Bronchial epithelial cell (primary cell): ENCODE results near the gene WWP2. TPM values are rescaled to one million over a fixed set of nuclear protein-coding genes. Genes with fewer than 3 reads are reported as not detected.

ENCODE experiments used
- DNase-seq: peaks from one replicate; pipeline ENCODE4 v3.0.0-alpha.2; 2010; ENCODE audit warnings: low read depth
- FAIRE-seq: peaks from 2 replicates; lab custom pipeline; 2011; peaks lifted over from hg19 to GRCh38; lab: Jason Lieb, UNC
- H3K27me3 ChIP-seq: 2 replicates; pipeline ENCODE4 v1.5.1; 2011; ENCODE audit warnings: low read length; ENCODE audit not compliant: control insufficient read depth, insufficient read depth
- H3K36me3 ChIP-seq: 2 replicates; pipeline ENCODE4 v1.5.1; 2011; ENCODE audit warnings: low read length; ENCODE audit not compliant: control insufficient read depth, insufficient read depth
- H3K4me3 ChIP-seq: 2 replicates; pipeline ENCODE4 v1.5.1; 2011; ENCODE audit warnings: mild to moderate bottlenecking, low read depth, low read length, control low read depth
- CTCF ChIP-seq: IDR thresholded peaks from 2 replicates; pipeline ENCODE4 v1.5.1; 2011; ENCODE audit warnings: mild to moderate bottlenecking, moderate library complexity, low read length, control low read depth, inconsistent platforms; ENCODE audit not compliant: insufficient read depth, severe bottlenecking
- total RNA-seq: library from RNA; depleted of rRNA; stranded (reverse); fragments of >200 nt; gene quantifications from 2 replicates; pipeline ENCODE4 v1.2.1, GENCODE V29; 2014

Gene WWP2
- total RNA-seq, 1 donor from 2014 or later = 15.0 TPM

DNA sequence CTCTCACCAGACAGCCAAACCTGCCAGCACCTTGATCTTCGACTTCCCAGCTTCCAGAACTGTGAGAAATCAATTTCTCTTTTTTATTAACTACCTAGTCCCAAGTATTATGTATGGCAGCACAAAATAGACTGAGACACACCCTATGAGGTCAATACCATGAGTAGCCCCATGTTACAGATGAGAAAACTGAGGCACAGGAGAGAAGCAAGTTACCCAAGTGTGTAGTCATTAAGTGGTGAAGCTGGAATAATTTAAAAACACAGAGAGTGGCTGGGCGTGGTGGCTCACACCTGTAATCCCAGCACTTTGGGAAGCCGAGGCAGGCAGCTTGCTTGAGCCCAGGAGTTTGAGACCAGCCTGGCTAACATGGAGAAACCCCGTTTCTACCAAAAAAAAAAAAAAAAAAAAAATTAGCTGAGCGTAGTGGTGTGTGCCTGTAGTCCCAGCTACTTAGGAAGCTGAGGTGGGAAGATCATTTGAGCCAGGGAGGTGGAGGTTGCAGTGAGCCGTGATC lies 40.6 kb upstream of the WWP2 start:
- no peak for TF ChIP-seq CTCF
- Histone ChIP-seq H3K4me3 (no peak overlapping the region), H3K36me3 (peaks cover 13% of the 10 kb centered on the region), H3K27me3 (no peaks in the 10 kb centered on the region)
- DNase-seq (no peak), FAIRE-seq (no peak)

DNA sequence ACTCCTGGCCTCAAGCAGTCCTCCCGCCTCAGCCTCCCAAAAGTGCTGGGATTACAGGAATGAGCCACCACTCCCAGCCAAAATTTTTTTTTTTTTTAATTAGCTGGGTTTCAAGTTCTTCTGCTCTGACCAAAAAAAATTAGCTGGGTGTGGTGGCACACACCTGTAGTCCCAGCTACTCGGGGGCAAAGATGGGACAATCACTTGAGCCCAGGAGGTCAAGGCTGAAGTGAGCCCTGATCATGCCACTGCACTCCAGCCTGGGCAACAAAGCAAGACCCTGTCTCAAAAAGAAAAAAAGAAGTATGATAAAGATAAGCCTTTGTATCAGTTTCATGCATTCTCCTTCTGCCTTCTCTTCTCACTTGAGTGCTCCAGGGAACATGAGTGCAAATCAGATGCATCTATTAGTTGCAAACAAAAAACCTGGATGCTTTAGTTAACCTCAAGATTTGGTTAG lies 37.7 kb upstream of the WWP2 start:
- no peak for TF ChIP-seq CTCF
- Histone ChIP-seq H3K4me3 (no peak overlapping the region), H3K27me3 (no peaks in the 10 kb centered on the region), H3K36me3 (peaks cover 6% of the 10 kb centered on the region)
- FAIRE-seq = no peak
- no peak for DNase-seq

GRCh38 chr16:69724981-69725479 lies 37.1 kb upstream of the WWP2 start:
- Histone ChIP-seq H3K27me3 (no peaks in the 10 kb centered on the region), H3K4me3 (peak overlapping the region; percentile 53), H3K36me3 (peaks cover 4% of the 10 kb centered on the region)
- no peak for FAIRE-seq
- no peak for TF ChIP-seq CTCF
- no peak for DNase-seq

- Histone ChIP-seq H3K27me3 (no peaks in the 10 kb centered on the region), H3K4me3 (peak overlapping the region; percentile 53), H3K36me3 (peaks cover 3% of the 10 kb centered on the region)
- no peak for DNase-seq
- TF ChIP-seq CTCF = no peak
- FAIRE-seq = no peak
Measured at GRCh38 chr16:69725480-69726312, 36.4 kb upstream of the WWP2 start.

DNA sequence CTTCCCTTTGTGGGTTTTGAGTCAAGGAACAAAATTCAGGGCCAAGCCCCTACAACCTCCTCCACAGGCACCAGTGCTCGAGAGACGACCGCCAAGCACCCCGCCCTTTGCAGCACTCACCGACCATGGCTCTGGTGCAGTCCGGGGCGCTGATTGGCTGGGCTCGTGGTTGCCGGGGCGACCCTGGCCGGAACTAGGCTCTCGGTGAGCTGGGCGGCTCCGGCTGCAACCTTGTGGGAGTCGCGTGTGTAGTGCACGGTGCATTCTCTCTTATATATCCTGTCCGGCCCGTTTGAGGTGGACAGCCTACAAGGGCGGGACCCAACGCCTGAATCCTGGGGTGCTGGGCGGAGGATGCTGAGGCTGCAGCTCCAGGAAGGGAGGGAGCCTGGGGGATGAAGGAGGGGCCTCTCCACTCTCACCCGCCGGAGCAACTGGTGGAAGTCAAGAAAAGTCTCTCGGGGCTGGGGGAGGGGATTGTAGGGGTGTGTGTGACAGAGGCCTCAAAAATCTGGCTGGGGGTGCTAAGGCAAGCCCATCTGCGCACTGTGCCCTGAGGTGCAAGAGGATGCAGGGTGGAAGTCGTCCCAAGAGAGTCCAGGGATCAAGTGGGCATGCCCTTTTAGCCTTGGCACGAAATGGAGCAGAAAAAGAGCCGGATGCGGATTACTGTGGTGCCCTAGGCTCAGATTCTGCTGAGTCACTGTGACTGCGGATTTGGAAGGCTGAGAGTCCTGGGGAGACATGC lies 35.6 kb upstream of the WWP2 start, which contains the start of gene NQO1:
TSS of gene NQO1 (minus strand) at position 248 of the 748 bp plus-strand sequence. CDS start at position 127, 121 bp downstream.
- no peak for TF ChIP-seq CTCF
- Histone ChIP-seq H3K4me3 (peak within 1 kb of the TSS; percentile 53), H3K36me3 (peaks cover 2% of the 10 kb centered on the region), H3K27me3 (no peaks in the 10 kb centered on the region)
- no peak for FAIRE-seq
- DNase-seq = peak; percentile 92
